T-helper 1 cell (primary cell): ENCODE results near the gene GCSAM.

Experiments
- DNase-seq, 5 donors: peaks; one replicate each; pipeline ENCODE4 v3.0.0-alpha.2; 2012 to 2020

Gene GCSAM

DNA sequence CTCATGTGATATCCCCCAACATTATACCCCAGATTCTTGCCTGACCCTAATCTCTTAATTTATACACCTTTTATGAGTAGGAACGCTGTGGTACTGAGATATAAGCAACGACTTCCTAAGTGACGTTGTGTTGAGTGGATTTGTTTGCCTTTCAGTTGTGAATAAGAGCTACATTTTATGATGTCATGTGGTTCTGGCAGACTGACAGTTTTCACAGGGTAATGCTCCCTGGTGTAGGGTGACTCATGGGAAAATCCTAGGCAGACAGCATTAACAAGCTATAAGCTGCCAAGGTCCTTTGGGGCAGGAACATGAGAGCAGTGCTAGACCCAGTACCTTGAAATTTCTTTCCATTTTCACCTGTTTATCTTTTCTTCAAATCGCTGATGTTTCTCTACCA is 35.7 kb downstream of the GCSAM start:
- DNase-seq: no peak

GRCh38 chr3:112096176-112096575 is 36.9 kb downstream of the GCSAM start:
- DNase-seq: no peak

DNA sequence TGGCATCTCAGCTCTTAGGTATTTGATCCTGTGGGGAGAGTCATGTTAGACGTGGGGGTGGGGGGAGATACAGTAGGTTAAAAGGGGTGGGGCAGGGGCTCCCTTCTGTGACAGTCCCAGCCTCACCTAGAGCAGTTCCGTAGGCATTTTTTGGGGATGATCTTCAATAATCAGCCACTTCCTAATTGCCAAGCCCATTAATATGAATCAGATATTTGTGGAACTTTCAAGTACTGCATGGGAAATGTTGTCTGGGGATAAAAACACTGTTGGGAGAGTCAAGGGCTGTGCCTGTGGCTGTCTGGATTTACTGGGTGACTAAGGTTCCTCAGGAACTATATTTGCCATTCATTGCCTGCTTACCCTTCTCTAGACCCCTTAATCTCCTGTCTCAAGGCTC is 37.3 kb downstream of the GCSAM start:
- DNase-seq: no peak

- no peak for DNase-seq
Observed at GRCh38 chr3:112093180-112093522, 39.9 kb downstream of the GCSAM start.

DNA sequence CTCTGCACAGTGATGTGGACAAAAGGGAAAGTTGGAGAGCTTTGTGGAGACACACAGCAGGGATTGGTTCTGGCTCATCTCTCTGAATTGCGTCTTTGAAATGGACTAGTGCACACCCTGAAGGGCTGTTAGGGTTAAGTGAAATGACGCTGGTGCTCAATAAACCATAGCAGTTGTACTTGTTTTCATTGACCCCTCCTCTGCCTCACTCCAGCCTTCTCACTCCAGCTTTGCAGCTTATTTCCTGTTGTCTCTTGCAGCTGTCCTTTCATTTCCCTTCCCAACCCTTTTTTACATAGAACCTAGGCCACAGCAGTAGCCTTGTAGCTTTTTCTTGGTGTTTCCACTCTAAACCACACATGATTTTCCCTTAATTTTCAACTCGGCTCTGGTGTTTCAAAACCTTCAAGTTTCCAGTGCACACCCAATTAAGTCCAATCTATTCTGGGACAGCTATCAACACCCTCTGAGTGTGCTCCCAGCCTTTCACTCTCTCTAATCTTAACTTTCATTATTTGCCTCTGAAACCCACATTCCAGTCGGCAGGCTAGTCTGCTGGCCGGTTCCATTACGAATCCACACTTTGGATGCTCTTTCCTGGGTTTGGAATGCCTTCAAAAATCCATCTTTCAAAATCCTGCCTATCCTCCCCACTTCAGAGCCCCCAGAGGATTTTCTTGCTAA is 40.4 kb downstream of the GCSAM start:
- no peak for DNase-seq

DNA sequence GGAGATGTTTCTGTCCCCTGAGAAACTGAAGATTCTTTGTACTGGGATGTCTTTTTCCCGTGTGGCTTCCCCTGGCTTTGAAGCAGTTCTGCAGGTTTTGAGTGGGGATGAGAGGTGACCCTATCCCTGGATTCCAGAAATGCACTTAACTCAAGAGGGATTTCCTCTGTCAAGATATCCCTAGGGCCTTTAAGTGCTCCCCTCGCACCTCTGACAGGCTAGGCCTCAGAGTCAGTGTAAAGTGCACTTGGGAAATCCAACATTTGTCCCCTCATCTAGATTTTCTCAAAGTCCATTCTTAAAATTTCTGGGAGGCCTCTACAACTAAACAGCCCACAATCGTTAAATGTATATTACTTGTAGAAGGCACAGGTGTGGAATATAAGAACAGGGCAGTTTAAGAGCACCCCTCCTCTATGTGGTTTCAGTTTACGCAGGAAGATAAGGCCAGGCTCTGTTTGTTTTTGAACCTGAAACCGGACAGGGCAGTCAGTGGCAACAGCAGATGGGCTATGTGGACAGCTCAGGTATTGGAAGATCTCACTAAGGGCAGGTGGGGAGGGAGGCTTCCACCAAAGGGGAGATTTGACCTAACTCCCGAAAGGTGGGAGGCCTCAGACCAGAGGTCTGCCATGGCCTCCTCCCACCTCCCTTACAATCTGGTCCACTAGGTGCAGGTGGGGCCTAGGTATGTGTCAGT is 42.0 kb downstream of the GCSAM start:
- no peak for DNase-seq

DNA sequence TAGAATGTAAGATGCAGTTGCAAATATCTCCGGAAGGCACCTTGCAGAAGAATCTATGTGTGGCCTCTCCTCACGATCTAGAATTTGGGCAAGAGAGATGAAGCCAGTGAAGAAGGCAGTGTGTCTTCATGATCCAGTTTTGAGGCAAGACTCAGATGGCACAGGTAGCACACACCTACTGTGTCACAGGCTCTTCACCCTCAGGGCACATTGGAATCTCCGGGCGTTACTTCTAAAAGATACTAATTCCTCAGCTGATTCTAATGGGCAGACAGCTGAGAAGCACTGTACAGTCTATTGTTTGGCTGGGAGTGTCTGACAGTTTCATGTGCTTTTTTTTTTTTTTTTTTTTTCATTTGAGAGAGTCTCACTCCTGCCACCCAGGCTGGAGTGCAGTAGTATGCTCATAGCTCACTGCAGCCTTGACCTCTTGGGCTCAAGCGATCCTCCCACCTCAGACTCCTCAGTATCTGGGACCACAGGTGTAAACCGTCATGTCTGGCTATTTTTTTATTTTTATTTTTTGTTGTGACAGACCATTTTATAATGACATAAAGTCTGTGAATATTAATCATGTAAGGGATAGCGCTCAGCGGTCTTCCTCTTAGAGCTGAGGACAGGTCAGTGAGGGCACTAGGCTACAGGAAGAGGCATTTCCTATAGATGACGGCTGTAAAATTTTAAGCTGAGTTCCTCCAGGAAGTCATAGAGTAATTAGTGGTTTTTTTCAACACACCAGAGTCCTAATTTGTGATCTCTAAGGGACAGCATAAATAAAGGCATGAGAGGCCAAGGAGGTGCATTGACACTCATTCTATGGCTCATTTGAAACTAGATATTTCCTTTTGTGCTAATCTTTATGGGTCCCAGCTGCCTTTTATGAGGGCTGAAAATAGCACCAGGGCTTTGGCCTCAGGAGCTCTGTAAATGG is 42.8 kb downstream of the GCSAM start:
- DNase-seq: no peak

- no peak for DNase-seq
Observed at GRCh38 chr3:112088944-112089343, 44.1 kb downstream of the GCSAM start.

DNA sequence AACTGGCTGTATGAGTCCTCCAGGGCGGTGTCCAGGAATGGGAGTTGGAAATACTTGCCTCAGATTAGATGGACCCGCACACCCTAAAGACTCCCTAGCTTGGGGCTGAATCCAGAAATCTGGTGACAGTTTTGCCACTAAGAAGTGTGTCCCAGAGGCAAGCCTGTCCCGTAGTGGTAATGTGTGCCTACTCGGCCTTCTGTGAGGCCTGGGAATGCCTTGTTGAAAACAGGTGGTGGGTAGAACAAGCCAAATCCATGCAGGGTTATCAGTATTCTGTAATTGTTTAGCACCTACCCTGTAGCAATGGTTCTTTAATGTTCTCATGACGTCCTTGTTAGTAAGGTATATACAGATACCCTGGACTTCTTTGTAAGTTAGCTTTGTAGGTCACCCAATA is 45.3 kb downstream of the GCSAM start:
- no peak for DNase-seq

- DNase-seq: no peak
Observed at GRCh38 chr3:112086875-112087524, 46.0 kb downstream of the GCSAM start.

DNA sequence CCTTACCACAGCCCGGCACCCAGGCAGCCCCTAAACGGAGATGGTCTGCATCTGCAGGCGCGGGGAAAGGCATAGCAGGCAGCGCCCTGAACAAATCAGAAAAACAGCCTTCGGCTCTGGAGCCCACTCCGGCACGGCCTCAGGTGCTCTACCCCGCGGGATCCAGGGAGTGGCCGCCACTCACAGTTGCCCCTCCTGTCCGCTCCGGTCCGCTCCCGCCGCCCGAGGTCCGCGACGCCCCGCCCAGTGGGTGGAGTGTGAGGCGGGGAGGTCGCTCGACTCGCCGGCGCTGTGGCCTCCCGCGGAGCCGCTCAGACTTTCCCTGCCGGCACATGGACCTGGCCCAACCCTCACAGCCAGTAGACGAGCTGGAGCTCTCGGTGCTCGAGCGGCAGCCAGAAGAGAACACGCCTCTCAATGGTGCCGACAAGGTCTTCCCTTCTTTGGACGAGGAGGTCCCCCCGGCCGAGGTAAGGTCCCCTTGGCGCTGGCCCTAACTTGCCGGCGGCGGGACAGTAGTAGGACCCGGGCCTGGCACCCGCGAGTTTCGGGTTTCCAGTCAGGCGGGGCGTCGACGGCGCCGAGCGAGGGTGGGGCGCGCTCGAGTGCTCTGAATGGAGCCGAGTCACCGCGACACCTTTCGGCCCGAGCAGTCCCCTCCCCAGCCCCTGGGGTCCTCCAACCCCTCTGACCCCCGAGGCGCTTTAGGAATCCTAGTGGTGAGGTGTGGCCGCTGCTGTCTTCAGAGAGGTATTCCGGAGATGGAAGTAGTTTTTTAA is 46.8 kb downstream of the GCSAM start, which contains the start of gene C3orf52:
Gene C3orf52 (plus strand): TSS at position 314 of the 779 bp plus-strand sequence. CDS start 19 bp downstream, at position 333.
- DNase-seq: peak; percentile 22 to 66 (median 44)

DNA sequence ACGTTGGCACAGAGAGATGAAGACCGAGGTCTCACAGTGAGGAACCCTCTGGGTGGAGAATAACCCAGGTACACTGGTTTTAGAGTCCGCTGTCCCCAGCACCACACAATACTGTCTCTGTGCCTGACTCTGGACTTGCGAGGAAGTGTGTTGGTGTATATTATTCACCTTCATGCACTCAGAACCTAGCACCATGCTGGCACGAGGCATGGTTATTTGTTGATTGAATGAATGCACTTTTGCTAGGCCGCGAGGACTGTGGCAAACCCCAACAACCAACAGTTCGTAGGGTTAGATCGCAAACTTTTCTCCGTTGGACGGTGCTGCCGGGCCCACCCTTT is 47.3 kb downstream of the GCSAM start:
- DNase-seq: no peak

GRCh38 chr3:112084980-112085705 is 47.9 kb downstream of the GCSAM start:
- DNase-seq: no peak

DNA sequence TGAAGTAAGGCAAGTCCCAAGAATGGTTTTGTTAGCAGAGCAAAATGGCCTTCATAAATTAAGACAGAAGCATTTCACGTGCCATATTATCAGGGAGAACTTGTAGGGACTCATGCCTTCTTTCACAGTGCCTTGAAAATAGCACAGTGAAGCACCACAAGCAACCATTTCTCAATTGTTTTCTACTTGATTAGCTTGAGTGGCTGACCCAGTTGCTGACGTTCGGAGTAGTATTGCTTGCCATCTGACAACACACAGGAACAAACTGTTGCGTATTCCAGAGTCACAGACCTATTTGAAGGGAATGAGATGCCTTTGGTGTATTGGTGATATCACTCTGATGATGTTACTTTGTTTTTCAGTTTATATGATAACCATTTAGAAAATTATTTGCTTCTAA is 49.8 kb downstream of the GCSAM start:
- DNase-seq: no peak

DNA sequence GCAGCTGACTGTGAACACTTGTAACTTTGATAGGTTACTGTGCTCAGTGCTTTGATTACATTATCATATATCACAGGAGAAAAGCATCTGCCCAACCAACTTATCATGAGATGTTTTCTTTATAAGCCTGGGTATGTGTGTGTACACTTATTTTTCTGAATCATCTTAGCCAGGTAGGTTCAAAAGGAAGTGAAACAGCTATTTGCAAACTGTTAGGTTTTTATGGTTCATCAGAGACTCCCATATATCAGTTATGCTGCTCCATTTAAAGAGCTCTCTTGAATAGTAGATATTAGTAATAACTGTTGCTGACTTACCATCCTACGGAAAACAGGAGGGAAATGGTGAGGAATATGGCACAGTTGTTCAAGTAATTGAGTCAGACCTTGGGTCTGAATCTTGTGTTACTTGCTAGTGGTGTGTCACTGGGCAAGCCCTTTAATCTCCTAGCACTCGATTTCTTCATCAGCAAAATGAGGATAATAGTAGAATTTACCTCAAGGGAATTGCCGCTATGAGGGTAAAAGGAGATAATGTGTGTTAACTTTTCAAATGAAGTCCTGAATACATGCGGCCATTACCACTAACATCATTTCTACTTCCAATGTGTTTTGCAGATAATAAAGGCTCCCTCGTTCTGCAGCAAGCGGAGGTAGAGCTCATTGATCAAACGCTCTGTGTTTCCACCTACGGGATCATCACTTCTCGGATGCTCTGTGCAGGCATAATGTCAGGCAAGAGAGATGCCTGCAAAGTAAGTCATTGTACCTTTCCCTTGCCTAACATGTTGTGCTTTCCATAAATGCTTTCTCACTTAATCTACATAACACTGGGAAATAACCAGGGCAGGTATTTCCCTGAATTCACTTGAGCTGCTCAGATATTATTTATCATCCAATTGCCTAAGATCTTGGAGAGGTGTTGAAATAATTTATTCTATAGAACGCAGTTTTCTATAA is 54.6 kb downstream of the GCSAM start:
- no peak for DNase-seq

GRCh38 chr3:112074616-112075497 is 58.2 kb downstream of the GCSAM start:
- DNase-seq: peak in 1 of 5 donors; percentile 66

DNA sequence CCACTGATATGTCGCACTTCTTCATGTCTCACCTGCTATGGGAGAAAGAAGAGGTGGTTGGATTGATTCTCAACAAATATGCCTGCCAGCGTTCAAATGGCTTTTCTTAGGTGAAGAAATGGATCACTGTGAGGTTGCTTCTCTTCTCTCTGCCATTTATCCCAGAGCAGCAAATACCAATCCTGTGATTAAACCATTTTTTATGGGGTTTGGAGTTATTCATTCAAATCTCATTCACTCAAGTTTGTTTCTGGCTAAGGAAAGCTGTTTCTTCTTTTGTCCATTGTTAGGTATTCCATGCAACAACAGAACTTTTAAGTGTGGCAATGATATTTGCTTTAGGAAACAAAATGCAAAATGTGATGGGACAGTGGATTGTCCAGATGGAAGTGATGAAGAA is 59.0 kb downstream of the GCSAM start:
- DNase-seq: no peak

GRCh38 chr3:112072387-112073060 is 60.5 kb downstream of the GCSAM start:
- peak; percentile 28 to 68 (median 53) for DNase-seq
